GM18508 (cell line): ENCODE measurements around the gene SULT1A1.
"Not testable (repeated sequence)": the region's sequence is repeated elsewhere in the genome, so short reads cannot be mapped to it uniquely, and the experiment has no call there.

Source experiments
- ATAC-seq: cut with Tn5 transposase; IDR thresholded peaks from one replicate; pipeline ENCODE4 v1.9.1; 2021; ENCODE audit warnings: moderate number of reproducible peaks; ENCODE audit not compliant: insufficient read depth, unreplicated experiment

Gene SULT1A1

DNA sequence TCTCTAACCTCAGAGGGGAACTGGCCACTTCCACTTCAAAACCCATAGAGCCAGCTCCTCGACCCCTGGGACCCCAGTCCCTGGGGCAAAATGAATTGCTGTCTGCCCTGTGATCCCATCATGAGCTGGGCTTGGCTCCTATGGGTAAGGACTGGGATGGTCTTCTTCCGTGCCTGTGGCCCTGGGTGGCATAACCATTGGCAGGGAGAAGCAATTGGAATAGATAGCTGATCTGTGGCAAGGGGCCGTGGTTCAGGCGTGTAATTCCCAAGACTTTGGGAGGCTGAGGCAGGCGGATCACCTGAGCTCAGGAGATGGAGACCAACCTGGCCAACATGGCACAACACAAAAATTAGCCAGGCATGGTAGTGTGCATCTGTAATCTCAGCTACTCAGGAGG lies 17.3 kb downstream of the SULT1A1 start:
- ATAC-seq = no peak

DNA sequence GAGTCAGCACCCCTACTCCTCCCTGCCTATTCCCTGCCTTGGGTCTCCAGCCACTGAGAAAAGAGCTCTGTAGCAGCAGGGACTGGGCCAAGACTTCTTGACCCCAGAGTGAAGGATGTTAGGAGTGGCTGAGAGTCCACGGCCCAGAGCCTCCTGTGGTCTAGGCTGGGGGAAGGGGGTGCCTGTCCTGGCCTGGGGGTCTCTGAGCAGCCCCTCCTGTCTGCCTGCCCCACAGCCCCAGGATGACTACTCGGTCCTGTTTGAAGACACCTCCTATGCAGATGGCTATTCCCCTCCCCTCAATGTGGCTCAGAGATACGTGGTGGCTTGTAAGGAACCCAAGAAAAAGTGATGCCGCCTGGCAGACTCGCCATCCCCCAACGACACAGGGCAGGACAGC lies 18.5 kb downstream of the SULT1A1 start:
- no peak for ATAC-seq

DNA sequence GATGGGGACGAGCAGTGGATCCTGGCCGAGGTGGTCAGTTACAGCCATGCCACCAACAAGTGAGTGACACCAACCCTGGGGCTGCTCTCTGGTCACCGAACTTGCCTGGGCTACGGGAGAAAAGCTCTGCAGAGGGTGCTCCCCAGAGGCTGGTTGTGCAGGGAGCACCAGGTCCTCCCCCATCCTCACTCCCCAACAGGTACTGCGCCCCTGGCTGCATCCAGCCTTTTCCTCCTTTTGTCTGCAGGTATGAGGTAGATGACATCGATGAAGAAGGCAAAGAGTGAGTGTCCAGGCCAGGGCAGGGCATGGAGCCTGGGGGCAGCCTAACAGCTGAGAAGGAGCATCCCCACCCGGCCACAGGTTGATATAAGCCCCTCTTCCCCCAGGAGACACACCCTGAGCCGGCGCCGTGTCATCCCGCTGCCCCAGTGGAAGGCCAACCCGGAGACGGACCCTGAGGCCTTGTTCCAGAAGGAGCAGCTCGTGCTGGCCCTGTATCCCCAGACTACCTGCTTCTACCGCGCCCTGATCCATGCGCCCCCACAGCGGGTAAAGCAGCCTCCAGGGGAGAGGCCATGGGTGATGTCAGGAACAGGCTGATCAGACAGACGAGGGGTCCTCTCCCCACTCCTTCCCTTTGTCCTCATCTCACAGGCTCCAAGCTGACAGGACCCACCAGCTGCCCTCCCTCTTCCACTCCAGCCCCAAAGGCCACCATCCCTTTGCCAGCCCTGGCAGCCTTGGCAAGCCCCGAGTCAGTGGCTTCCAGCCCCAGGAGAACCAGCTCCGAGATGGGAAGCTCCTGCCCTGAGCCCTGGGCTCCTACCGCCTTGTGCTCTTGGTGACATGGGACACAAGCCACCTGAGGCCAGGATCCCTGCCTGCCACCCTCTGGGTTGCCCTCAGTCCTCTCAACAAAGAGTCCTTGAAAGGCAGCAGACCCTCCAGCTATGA lies 19.2 kb downstream of the SULT1A1 start:
- no peak for ATAC-seq

DNA sequence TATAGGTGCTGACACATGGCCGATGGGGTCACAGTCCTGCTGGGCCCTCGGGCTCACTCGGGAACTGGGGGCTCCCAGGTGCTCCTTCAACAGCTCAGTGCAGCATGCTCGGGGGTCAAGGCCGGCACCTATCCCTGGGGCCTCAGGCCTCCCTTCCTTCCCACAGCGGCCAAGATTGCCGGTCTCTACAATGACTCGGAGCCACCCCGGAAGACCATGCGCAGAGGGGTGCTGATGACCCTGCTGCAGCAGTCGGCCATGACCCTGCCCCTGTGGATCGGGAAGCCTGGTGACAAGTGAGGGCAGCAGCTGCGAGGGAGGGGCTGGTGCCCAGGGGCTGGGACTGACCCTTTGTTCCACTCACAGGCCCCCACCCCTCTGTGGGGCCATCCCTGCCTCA lies 19.9 kb downstream of the SULT1A1 start:
- no peak for ATAC-seq

DNA sequence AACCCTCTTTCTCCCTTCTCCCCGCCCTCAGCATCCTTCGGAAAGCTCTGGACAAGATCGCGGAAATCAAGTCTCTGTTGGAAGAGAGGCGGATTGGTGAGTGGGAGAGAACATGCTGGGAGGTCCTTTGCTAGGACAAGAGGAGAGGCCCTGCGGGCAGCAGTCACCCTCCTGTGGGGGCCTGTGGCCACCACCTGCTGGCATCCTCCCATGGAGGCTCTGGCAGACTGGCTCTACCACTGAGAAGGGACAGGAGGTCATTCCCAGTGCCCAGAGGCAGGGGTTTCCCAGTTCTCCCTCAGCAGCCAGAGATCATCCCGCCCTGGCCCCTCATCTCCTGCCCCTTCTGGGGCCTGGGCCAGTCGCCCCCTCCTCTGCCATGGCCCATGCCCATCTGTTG lies 20.8 kb downstream of the SULT1A1 start:
- no peak for ATAC-seq

DNA sequence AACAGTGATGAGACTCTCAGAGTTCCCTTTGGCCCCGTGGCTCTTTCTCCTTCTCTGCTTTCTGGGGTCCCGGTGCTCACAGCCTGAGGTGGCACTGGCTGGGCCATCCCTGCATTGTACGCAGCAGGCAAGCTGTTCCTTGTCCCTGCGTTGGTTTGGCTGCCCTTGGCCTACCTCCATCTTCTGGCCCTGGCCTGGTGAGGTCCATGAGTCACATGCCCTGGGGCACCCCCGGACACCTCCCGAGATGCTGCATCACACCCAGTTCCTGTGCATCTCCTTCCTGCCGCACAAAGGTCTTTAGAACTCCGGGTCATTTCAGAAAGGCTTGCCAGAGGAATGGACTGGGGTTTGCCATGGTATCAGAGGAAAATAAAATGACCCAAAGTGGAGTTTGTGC lies 22.5 kb downstream of the SULT1A1 start:
- ATAC-seq = no peak

DNA sequence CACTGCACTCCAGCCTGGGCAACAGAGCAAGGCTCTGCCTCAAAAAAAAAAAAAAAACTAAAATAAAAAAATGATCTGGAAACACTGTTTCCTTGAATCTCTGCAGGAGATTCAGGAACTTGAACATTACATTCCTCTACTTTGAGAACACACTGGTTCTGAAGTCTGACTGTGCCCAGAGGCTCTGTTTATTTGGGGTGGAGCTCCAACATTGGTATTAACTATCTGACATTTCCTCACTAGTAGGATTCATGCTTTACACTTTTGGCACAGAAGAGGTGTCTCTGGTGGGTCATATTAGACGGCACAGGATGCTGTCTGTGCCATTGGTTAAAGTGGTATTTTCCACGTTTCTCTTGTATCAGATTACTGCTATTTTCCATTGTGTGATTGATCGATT lies 23.4 kb downstream of the SULT1A1 start:
- ATAC-seq = no peak

DNA sequence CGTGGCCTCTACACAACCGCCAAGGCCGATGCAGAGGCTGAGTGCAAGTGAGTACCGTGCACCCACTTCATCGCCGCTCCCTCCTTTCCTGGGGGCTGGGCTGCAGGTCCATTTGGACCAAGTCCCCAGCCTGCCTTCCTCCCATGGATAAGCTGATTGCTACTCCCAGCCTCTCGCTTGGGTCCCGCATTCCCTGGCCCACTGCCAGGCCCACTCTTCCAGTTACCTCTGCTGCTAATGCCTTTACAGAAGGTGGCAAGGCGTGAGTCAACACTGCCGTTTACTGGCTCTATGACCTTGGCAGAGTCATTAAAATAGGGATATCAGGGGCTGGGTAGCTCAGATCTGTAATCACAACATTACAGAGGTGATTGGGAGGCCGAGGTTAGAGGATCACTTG lies 24.2 kb downstream of the SULT1A1 start:
- no peak for ATAC-seq

DNA sequence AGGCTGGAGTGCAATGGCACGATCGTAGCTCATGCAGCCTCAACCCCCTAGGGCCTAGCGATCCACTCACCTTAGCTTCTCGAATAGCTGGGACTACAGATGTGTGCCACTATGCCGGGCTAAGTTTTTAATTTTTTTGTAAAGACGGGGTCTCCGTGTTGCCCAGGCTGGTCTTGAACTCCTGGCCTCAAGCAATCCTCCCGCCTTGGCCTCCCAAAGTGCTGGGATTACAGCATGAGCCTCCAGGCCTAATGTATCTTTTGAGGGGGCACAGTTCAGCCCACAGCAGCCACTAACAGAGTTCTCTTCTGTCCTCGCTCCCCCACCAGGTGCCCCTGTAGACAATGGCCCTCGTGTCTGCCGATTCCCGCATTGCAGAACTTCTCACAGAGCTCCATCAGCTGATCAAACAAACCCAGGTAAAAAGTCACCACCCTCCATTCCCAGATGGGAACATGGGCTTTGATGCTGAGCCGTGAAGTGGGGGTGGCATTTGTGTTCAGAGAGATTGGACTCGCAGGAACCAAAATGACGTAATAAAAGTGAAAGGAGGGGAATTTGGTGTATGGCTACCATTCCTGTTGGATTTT lies 29.0 kb downstream of the SULT1A1 start:
- ATAC-seq = no peak

DNA sequence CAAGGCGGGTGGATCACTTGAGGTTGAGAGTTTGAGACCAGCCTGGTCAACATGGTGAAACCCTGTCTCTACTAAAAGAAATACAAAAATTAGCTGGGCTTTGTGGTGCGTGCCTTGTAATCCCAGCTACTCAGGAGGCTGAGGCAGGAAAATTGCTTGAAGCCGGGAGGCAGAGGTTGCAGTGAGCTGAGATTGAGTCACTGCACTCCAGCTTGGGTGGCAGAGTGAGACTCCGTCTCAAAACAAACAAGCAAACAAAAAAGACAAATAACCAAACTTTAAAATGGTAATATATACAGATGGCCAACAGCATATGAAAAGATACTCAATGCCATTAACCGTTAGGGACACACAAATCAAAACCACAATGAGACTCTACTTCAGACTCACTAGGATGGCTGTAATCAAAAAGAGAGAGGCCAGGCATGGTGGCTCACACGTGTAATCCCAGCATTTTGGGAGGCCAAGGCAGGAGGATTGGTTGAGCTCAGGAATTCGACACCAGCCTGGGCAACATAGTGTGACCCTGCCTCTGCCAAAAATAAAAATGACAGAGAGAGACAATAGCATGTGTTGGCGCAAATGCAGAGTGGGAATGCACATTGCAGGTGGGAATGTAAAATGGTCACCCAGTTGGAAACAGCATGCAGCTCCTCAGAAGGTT lies 34.3 kb downstream of the SULT1A1 start:
- no peak for ATAC-seq

DNA sequence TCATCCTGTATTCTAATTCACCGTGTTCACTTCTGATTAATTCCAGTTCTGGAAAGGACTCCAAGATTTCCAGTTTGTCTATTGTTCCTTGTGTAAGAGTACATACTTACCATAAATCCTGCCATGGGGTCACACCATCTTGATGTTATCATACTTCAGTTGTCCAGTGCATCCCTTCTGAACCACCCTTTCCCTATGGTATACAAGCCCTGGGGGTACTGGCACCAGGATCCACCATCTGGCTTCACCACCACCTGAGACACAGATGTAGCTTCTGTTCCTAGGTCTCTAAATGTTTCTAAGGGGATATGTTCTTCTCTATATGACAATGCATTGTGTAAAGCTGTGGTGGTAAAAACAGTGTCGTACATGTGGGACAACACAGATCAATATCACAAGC lies 34.9 kb downstream of the SULT1A1 start:
- ATAC-seq = no peak

DNA sequence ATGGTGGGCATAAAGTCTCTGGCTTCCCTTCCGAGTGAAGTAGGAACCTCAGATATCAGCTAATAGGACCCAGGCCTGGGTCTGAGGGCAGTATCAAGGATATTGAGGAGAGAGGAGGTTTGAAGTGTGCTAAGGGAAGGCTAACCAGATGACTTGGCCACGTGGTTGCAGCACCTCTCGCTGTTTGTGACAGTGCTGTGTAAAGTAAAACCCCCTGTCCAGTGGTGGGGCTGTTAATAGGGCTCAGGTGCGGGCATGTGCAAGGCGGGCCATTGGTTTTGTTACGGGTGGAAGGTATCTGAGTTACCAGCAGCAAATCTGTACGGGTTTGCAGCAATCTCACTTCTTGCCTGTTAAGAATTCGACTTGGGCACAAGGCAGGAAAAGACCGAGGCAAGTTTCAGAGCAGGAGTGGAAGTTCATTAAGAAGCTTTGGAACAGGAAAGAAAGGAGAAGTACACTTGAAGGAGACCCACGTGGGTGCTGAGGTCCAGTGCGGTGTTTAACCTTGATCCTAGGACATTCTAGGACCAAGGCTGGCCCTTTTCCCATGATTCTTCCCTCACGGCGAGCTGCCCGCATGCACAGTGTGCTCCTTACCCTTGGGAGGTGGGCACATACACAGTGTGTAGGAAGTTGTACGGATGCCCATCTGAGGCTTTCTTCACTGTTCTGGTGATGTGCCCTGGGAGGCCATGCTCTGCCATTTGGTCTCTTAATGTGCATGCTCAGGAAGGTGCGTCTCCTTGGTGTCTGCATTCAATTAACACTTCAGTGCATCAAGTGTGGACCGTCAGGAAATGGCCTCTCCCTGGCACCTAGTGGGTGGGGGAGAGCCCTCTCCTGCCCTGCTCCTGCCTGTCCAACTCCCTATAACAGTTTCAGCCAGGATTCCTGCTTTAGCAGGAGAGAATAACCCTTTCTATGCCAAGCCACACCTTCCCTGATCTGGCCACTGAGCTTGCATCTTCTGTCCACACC lies 35.8 kb downstream of the SULT1A1 start:
- no peak for ATAC-seq

DNA sequence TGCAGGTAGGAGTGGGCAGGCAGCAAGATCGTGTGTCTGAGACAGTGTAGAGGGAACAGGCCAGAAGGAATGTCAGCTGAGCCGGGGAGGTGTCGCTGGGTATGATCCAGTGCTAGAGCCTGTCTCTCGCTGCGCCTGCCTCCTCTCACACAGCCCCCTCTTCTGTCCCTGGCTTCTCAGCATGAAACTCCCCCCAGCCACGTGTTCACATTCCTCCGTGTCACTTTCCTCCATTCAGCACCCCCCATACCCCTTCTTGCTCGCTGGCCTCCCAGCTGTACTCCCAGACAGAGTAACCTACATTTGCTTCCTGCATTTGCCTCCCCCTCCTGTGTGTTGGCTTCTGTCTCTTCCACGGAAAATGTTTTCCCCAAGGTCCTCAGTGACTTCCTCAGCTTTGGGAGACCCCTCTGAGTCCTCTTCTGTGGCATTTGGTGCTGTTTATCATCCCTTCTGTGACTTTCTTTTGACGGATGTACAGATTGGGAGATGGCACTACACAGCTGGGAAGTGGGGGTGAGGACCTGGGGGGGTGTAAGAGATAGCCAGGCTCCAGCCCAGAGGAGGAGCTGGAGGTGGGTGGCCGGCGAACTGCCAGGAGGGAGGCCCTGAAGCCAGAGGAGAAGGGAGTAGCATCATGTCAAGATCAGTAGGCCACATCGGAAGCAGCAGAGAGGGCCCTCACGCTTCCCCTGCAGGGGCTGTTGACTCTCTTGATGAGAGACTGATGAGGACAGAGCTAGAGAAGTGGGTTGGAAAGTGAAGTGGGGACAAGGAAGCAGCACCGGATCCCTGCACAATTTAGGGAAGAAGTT lies 36.9 kb downstream of the SULT1A1 start:
- ATAC-seq = no peak

DNA sequence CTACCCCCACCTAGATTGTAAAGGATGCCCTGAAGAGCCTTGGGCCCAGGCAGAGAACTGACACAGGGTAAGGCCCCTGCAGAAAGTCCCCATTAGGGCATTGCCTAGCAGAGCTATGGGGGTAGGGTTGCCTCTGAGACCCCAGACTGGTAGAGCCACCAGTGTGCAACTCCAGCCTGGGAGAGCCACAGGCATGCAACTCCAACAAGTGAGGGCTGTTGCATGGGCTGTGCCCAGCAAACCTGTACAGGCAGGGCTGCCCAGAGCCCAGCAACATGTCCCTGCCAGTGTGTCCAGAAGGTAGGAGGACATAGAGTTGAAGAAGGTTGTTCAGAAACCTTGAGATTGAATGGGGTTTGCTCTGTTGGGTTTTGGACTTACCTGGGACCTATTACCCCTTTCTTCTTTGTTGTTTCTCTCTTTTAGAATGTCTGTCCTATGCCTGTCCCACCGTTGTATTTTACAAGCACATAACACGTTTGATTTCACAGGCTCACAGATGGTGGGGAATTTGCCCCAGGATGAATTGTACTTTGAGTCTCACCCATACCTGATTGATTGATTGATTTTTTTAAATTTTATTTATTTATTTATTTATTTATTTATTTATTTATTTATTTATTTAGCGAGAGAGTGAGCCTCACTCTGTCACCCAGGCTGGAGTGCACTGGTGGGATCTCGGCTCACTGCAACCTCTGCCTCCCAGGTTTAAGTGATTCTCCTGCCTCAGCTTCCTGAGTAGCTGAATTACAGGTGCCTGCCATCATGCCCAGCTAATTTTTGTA lies 39.7 kb downstream of the SULT1A1 start:
- ATAC-seq = no peak

DNA sequence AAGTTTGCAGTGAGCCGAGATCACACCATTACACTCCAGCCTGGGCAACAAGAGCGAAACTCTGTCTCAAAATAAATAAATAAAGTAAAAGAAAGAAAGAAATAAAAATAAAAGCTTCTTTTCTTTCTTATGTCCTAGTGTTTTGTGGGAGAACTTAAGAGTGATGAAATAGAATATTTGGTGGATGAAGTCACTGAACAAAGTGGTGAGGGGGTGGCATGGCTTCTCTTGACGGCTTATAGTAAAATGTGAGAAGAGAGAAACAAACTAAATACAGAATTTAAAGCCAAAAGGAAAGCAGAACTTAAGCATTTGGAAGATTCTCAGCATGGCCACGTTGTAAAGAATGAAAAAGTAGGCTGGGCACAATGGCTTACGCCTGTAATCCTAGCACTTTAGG lies 40.8 kb downstream of the SULT1A1 start:
- no peak for ATAC-seq

DNA sequence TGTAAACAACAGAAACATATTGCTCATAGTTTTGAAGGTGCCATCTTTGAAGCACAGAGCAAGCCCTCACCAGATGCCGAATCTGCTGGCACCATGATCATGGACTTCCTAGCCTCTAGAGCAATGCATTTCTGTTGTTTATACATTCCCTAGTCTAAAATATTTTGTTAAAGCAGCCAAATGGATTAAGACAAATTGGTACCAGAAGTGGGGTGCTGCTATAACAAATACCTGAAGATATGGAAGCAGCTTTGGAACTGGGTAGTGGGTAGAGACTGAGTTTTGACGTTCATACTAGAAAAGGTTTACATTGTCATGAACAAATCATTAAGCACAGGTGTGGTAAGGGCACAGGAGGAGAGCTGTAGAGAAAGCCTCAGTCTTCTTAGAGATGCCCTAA lies 42.6 kb downstream of the SULT1A1 start:
- ATAC-seq = no peak

DNA sequence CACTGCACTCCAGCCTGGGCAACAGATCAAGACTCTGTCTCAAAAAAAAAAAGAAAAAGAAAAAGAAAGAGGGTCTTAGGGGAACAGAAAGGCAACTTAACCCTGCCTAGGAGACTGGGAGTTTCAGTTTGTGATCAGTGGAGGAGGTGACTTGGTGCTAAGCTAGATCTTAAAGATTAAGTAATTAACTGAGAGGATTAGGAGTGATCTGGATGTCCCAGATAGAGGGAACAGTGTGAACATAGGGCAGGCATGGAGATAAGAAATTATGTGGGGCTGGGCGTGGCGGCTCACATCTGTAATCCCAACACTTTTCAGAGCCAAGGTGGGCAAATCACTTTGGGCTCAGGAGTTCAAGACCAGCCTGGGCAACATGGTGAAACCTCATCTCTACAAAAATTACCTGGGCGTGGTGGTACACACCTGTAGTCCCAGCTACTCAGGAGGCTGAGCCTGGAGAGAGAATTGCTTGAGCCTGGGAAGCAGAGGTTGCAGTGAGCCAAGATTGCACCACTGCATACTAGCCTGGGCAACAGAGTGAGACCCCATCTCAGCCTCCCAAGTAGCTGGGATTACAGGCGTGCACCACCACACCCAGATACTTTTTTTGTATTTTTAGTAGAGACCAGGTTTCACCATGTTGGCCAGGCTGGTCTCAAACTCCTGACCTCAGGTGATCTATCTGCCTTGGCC lies 43.5 kb downstream of the SULT1A1 start:
- not testable (repeated sequence) for ATAC-seq

DNA sequence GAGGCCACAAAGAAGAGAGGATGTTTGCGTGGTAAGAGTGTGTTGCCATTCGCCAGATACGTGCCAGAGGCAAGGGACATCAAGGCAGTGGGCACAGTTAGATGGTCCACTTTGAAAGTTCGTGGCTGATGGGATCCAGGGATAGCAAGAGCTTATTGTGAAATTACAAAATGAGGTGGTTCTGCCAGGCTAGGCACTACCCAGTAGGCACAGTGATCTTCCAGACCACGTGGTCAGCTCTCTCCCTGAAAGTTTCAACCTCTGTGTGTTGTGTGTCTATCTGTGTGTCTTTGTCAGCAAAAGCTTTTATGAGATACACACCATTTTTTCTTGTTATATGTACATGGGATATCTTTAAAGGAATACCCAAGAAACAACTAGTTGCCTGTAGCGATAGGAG lies 46.6 kb downstream of the SULT1A1 start:
- ATAC-seq = no peak
